SK-N-SH (cell line): ENCODE results near the gene CCDC50.

Experiments
- CTCF ChIP-seq: fragments of 200-600 bp; sonication (generic); IDR thresholded peaks from 2 replicates; pipeline ENCODE4 v1.6.1; 2017; ENCODE audit warnings: antibody characterized with exemption, mild to moderate bottlenecking, moderate library complexity
- IRF3 ChIP-seq: fragments of 150-350 bp; IDR thresholded peaks from 2 replicates; pipeline ENCODE4 v1.6.1; 2016; ENCODE audit warnings: mild to moderate bottlenecking, low read depth, low read length
- POLR2AphosphoS5 ChIP-seq: IDR thresholded peaks from 2 replicates; pipeline ENCODE4 v1.6.1; 2012; ENCODE audit warnings: low read depth, low read length
- RAD21 ChIP-seq: IDR thresholded peaks from 2 replicates; pipeline ENCODE4 v1.6.1; 2012; ENCODE audit warnings: mild to moderate bottlenecking, low read length
- TEAD4 ChIP-seq: IDR thresholded peaks from 2 replicates; pipeline ENCODE4 v1.4.0; 2012; ENCODE audit warnings: mild to moderate bottlenecking, borderline replicate concordance; ENCODE audit not compliant: insufficient read depth
- USF1 ChIP-seq: IDR thresholded peaks from 2 replicates; pipeline ENCODE4 v1.4.0; 2012; ENCODE audit warnings: low read depth, borderline replicate concordance

GRCh38 chr3:191303596-191303995, 25.6 kb upstream of the CCDC50 start:
- TF ChIP-seq TEAD4 (no peak), RAD21 (no peak), POLR2AphosphoS5 (no peak), CTCF (no peak), USF1 (no peak), IRF3 (no peak)
